Measurements from ENCODE around the gene OSTF1.

OSTF1 gene

GRCh38 chr9:75065510-75065909 is 22.8 kb upstream of the OSTF1 start:
- no peak for TF ChIP-seq CTCF (IDR thresholded peaks at IDR 0.05; ENCODE audit: borderline replicate concordance, control extremely low read depth, extremely low read depth, insufficient read depth, missing control alignments)
- in situ Hi-C loops (cut with MboI; ENCODE audit: low sequenced_read_pairs, unreplicated experiment), result no loop called here
- DNase-seq (ENCODE audit: low spot score), result no peak

GRCh38 chr9:75067894-75068293 is 20.4 kb upstream of the OSTF1 start:
- DNase-seq (ENCODE audit: low spot score), result no peak
- TF ChIP-seq CTCF (IDR thresholded peaks at IDR 0.05; ENCODE audit: borderline replicate concordance, control extremely low read depth, extremely low read depth, insufficient read depth, missing control alignments), result no peak
- in situ Hi-C loops (cut with MboI; ENCODE audit: low sequenced_read_pairs, unreplicated experiment), result no loop called here

- DNase-seq (ENCODE audit: low spot score), result no peak
- TF ChIP-seq CTCF (IDR thresholded peaks at IDR 0.05; ENCODE audit: borderline replicate concordance, control extremely low read depth, extremely low read depth, insufficient read depth, missing control alignments), result no peak
- in situ Hi-C loops (cut with MboI; ENCODE audit: low sequenced_read_pairs, unreplicated experiment), result no loop called here
These were observed 19.1 kb upstream of the OSTF1 start for GRCh38 chr9:75069171-75069570.

- TF ChIP-seq CTCF (IDR thresholded peaks at IDR 0.05; ENCODE audit: borderline replicate concordance, control extremely low read depth, extremely low read depth, insufficient read depth, missing control alignments), result no peak
- in situ Hi-C loops (cut with MboI; ENCODE audit: low sequenced_read_pairs, unreplicated experiment), result loop anchor here (10.0 kb wide), 1 partner anchor 67 kb away; no protein-coding TSS in a partner anchor
- no peak for DNase-seq (ENCODE audit: low spot score)
These were observed 16.7 kb upstream of the OSTF1 start for GRCh38 chr9:75071530-75072122.

GRCh38 chr9:75072895-75073294 is 15.4 kb upstream of the OSTF1 start:
- TF ChIP-seq CTCF (IDR thresholded peaks at IDR 0.05; ENCODE audit: borderline replicate concordance, control extremely low read depth, extremely low read depth, insufficient read depth, missing control alignments), result no peak
- in situ Hi-C loops (cut with MboI; ENCODE audit: low sequenced_read_pairs, unreplicated experiment), result loop anchor here (10.0 kb wide), 1 partner anchor 68 kb away; no protein-coding TSS in a partner anchor
- no peak for DNase-seq (ENCODE audit: low spot score)

- no peak for TF ChIP-seq CTCF (IDR thresholded peaks at IDR 0.05; ENCODE audit: borderline replicate concordance, control extremely low read depth, extremely low read depth, insufficient read depth, missing control alignments)
- no peak for DNase-seq (ENCODE audit: low spot score)
- in situ Hi-C loops (cut with MboI; ENCODE audit: low sequenced_read_pairs, unreplicated experiment), result loop anchor here (10.0 kb wide), 1 partner anchor 127 kb away; the partner anchor contains the start of gene C9orf40
These were observed 6.7 kb upstream of the OSTF1 start for GRCh38 chr9:75081632-75082031.

All from GM13976 (cell line).